ENCODE measurements around the gene LIMCH1.

LIMCH1 gene

DNA sequence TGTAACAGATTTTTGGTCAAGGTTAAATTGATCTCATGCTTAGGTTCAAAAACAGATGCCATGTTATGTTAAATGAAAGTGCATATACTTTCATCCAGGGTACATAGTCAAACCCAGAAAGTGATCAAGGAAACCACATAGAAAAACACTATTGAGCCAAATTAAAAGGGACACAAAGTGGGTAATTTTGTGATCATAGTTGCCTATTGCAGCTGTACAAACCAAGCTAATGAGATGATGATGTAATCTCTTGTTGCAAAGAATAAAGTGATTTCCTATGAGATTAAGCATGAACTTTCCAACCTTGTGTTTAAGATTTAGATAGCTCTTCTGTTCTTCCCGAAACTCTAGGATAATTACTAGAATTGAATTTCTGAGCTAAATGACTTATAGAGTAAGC, 20.2 kb upstream of the LIMCH1 start:
- TF ChIP-seq POLR2AphosphoS5 (IDR thresholded peaks at IDR 0.05; ENCODE audit: low read depth, low read length), result no peak
- no peak for TF ChIP-seq FOXP2 (optimal IDR thresholded peaks at IDR 0.05; ENCODE audit: borderline replicate concordance, extremely low read depth, extremely low read length, insufficient read depth)
- TF ChIP-seq TAF1 (IDR thresholded peaks at IDR 0.05; ENCODE audit: borderline replicate concordance, insufficient read depth, low read length), result no peak
- TF ChIP-seq, protein P1, sequence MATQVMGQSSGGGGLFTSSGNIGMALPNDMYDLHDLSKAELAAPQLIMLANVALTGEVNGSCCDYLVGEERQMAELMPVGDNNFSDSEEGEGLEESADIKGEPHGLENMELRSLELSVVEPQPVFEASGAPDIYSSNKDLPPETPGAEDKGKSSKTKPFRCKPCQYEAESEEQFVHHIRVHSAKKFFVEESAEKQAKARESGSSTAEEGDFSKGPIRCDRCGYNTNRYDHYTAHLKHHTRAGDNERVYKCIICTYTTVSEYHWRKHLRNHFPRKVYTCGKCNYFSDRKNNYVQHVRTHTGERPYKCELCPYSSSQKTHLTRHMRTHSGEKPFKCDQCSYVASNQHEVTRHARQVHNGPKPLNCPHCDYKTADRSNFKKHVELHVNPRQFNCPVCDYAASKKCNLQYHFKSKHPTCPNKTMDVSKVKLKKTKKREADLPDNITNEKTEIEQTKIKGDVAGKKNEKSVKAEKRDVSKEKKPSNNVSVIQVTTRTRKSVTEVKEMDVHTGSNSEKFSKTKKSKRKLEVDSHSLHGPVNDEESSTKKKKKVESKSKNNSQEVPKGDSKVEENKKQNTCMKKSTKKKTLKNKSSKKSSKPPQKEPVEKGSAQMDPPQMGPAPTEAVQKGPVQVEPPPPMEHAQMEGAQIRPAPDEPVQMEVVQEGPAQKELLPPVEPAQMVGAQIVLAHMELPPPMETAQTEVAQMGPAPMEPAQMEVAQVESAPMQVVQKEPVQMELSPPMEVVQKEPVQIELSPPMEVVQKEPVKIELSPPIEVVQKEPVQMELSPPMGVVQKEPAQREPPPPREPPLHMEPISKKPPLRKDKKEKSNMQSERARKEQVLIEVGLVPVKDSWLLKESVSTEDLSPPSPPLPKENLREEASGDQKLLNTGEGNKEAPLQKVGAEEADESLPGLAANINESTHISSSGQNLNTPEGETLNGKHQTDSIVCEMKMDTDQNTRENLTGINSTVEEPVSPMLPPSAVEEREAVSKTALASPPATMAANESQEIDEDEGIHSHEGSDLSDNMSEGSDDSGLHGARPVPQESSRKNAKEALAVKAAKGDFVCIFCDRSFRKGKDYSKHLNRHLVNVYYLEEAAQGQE (IDR thresholded peaks at IDR 0.05; ENCODE audit: insufficient read depth in 1 of 2, low read depth in 2 of 2, low read length in 2 of 2), result no peak
- no peak for TF ChIP-seq SIN3A (IDR thresholded peaks at IDR 0.05; ENCODE audit: borderline replicate concordance, insufficient read depth, low read length)

- TF ChIP-seq, protein P1 (IDR thresholded peaks at IDR 0.05; ENCODE audit: insufficient read depth in 1 of 2, low read depth in 2 of 2, low read length in 2 of 2), result no peak
- TF ChIP-seq POLR2AphosphoS5 (IDR thresholded peaks at IDR 0.05; ENCODE audit: low read depth, low read length) (no peak), FOXP2 (optimal IDR thresholded peaks at IDR 0.05; ENCODE audit: borderline replicate concordance, extremely low read depth, extremely low read length, insufficient read depth) (no peak)
Observed at GRCh38 chr4:41524425-41524824, 13.5 kb upstream of the LIMCH1 start.

GRCh38 chr4:41525129-41525528, 12.8 kb upstream of the LIMCH1 start:
- no peak for TF ChIP-seq FOXP2 (optimal IDR thresholded peaks at IDR 0.05; ENCODE audit: borderline replicate concordance, extremely low read depth, extremely low read length, insufficient read depth)

DNA sequence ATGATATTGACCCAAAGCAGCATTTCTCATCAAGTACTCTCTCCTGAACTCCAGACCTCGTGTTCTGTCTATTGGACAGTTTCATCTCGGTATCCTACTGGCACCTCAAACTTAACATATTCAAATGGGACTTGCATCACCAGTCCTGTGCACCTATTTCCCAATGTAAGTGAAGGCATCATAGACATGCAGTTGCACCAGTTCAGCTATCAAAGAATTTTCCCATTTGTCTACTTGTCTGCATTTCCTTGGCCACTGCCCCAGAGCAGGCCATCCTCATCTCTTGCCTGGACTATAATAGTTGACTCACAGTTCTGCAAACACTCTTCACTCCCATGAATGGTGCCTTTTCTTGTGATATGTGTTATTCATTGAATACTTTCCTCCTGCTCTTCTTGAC, 11.3 kb upstream of the LIMCH1 start:
- TF ChIP-seq TAF1 (IDR thresholded peaks at IDR 0.05; ENCODE audit: borderline replicate concordance, insufficient read depth, low read length), result no peak
- no peak for TF ChIP-seq SIN3A (IDR thresholded peaks at IDR 0.05; ENCODE audit: borderline replicate concordance, insufficient read depth, low read length)
- TF ChIP-seq POLR2AphosphoS5 (IDR thresholded peaks at IDR 0.05; ENCODE audit: low read depth, low read length), result no peak
- TF ChIP-seq, protein P1 (IDR thresholded peaks at IDR 0.05; ENCODE audit: insufficient read depth in 1 of 2, low read depth in 2 of 2, low read length in 2 of 2), result no peak
- no peak for TF ChIP-seq FOXP2 (optimal IDR thresholded peaks at IDR 0.05; ENCODE audit: borderline replicate concordance, extremely low read depth, extremely low read length, insufficient read depth)

GRCh38 chr4:41528512-41529205, 9.3 kb upstream of the LIMCH1 start:
- TF ChIP-seq POLR2AphosphoS5 (IDR thresholded peaks at IDR 0.05; ENCODE audit: low read depth, low read length) (no peak), TAF1 (IDR thresholded peaks at IDR 0.05; ENCODE audit: borderline replicate concordance, insufficient read depth, low read length) (no peak), FOXP2 (optimal IDR thresholded peaks at IDR 0.05; ENCODE audit: borderline replicate concordance, extremely low read depth, extremely low read length, insufficient read depth) (no peak), SIN3A (IDR thresholded peaks at IDR 0.05; ENCODE audit: borderline replicate concordance, insufficient read depth, low read length) (no peak)
- TF ChIP-seq, protein P1 (IDR thresholded peaks at IDR 0.05; ENCODE audit: insufficient read depth in 1 of 2, low read depth in 2 of 2, low read length in 2 of 2), result no peak

All from PFSK-1 (cell line).